Glutamatergic neuron (in vitro differentiated cells): ENCODE results near the gene DEDD2. TPM values are rescaled to one million over a fixed set of nuclear protein-coding genes. Genes with fewer than 3 reads are reported as not detected.

Source experiments
- DNase-seq: peaks from one replicate; pipeline ENCODE4 v3.0.0; 2022
- H3K27ac Mint-ChIP-seq: one replicate; pipeline ENCODE4 v1.8.0; 2020; ENCODE audit warnings: mild to moderate bottlenecking, mixed read lengths, inconsistent platforms; ENCODE audit not compliant: unreplicated experiment
- H3K27me3 Mint-ChIP-seq: one replicate; pipeline ENCODE4 v1.8.0; 2020; ENCODE audit warnings: mild to moderate bottlenecking, moderate library complexity, mixed read lengths, inconsistent platforms; ENCODE audit not compliant: unreplicated experiment
- H3K36me3 Mint-ChIP-seq: one replicate; pipeline ENCODE4 v1.8.0; 2020; ENCODE audit warnings: mild to moderate bottlenecking, mixed read lengths, inconsistent platforms; ENCODE audit not compliant: unreplicated experiment
- H3K4me1 Mint-ChIP-seq: one replicate; pipeline ENCODE4 v1.8.0; 2020; ENCODE audit warnings: mild to moderate bottlenecking, low read depth, mixed read lengths, inconsistent platforms; ENCODE audit not compliant: unreplicated experiment
- H3K4me3 Mint-ChIP-seq: one replicate; pipeline ENCODE4 v1.8.0; 2020; ENCODE audit warnings: mild to moderate bottlenecking, mixed read lengths, inconsistent platforms; ENCODE audit not compliant: unreplicated experiment
- H3K9me3 Mint-ChIP-seq: one replicate; pipeline ENCODE4 v1.8.0; 2020; ENCODE audit warnings: mild to moderate bottlenecking, moderate library complexity, mixed read lengths, inconsistent platforms; ENCODE audit not compliant: unreplicated experiment
- CTCF ChIP-seq: fragments of 200-600 bp; sonication (generic); IDR thresholded peaks from one replicate; pipeline ENCODE4 v1.5.0; 2021; ENCODE audit not compliant: partially characterized antibody, unreplicated experiment
- total RNA-seq: library from RNA; stranded (reverse); fragmentation: NEBNext Ultra II Directional; extraction: Animal tissue kit (Norgen Biotek cat#: 25700); gene quantifications from one replicate; pipeline ENCODE4 v1.2.1, GENCODE V29; 2021; ENCODE audit not compliant: unreplicated experiment

Gene DEDD2
- total RNA-seq, 1 donor from 2014 or later: 30.7 TPM

- Mint-ChIP-seq H3K9me3 (peaks cover 10% of the 10 kb centered on the region), H3K27ac (no peak overlapping the region), H3K4me1 (peaks cover 12% of the 10 kb centered on the region), H3K27me3 (peaks cover 7% of the 10 kb centered on the region), H3K4me3 (no peak overlapping the region), H3K36me3 (no peaks in the 10 kb centered on the region)
- no peak for TF ChIP-seq CTCF
- DNase-seq: no peak
Measured at GRCh38 chr19:42249769-42250168, 32.3 kb upstream of the DEDD2 start.

- TF ChIP-seq CTCF: no peak
Measured at GRCh38 chr19:42249149-42249750, 31.8 kb upstream of the DEDD2 start.

GRCh38 chr19:42248270-42249148 lies 31.0 kb upstream of the DEDD2 start:
- H3K27ac Mint-ChIP-seq: no peak overlapping the region
- no peaks in the 10 kb centered on the region for H3K36me3 Mint-ChIP-seq
- peaks cover 16% of the 10 kb centered on the region for H3K4me1 Mint-ChIP-seq
- peaks cover 10% of the 10 kb centered on the region for H3K9me3 Mint-ChIP-seq
- peaks cover 8% of the 10 kb centered on the region for H3K27me3 Mint-ChIP-seq
- no peak for DNase-seq
- H3K4me3 Mint-ChIP-seq: no peak overlapping the region
- TF ChIP-seq CTCF: no peak

More at GRCh38 chr19:42249149-42249750, 31.8 kb upstream of the DEDD2 start:
- H3K4me3 Mint-ChIP-seq: no peak overlapping the region
- peaks cover 15% of the 10 kb centered on the region for H3K4me1 Mint-ChIP-seq
- H3K27me3 Mint-ChIP-seq: peaks cover 8% of the 10 kb centered on the region
- no peaks in the 10 kb centered on the region for H3K36me3 Mint-ChIP-seq
- DNase-seq: no peak
- no peak overlapping the region for H3K27ac Mint-ChIP-seq
- peaks cover 10% of the 10 kb centered on the region for H3K9me3 Mint-ChIP-seq

- Mint-ChIP-seq H3K36me3 (no peaks in the 10 kb centered on the region), H3K4me1 (peaks cover 16% of the 10 kb centered on the region), H3K27ac (no peak overlapping the region), H3K27me3 (peaks cover 14% of the 10 kb centered on the region), H3K4me3 (no peak overlapping the region), H3K9me3 (peaks cover 11% of the 10 kb centered on the region)
- TF ChIP-seq CTCF: no peak
- DNase-seq: no peak
Measured at GRCh38 chr19:42247640-42248199, 30.2 kb upstream of the DEDD2 start.
